AG10803 (cell line): ENCODE measurements around the gene SPSB4.

Source experiments
- DNase-seq: peaks from one replicate; pipeline ENCODE4 v3.0.0; 2010; ENCODE audit warnings: low read depth
- H3K4me3 ChIP-seq: 2 replicates; pipeline ENCODE4 v1.5.1; 2011; ENCODE audit warnings: mild to moderate bottlenecking, low read length, control low read depth
- CTCF ChIP-seq: conservative IDR thresholded peaks from 2 replicates; pipeline ENCODE4 v1.5.1; 2011; ENCODE audit warnings: mild to moderate bottlenecking, low read length, control low read depth, inconsistent platforms

SPSB4 gene

DNA sequence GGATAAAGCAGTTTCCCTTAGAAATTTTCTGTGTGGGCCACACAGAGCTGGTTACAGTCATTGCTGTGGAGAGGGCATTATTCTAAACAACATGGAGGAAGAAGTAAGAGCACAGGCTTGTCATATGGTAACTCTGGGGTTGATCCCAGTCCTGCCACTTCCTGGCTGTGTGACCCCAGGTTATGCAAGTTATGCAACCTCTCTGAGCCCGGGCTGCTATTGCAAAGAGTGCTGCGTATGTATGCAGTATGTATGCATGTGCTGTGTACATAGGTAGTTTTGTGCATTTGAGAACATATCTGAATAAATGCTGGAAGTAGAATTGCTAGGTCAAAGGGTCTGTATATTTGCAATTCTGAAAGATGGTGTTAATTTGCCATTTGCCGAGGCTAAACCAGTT is 9.2 kb downstream of the SPSB4 start:
- no peak for DNase-seq
- no peak overlapping the region for H3K4me3 ChIP-seq
- TF ChIP-seq CTCF: no peak

GRCh38 chr3:141063831-141064230 is 12.7 kb downstream of the SPSB4 start:
- no peak for DNase-seq
- no peak overlapping the region for H3K4me3 ChIP-seq
- TF ChIP-seq CTCF: no peak

DNA sequence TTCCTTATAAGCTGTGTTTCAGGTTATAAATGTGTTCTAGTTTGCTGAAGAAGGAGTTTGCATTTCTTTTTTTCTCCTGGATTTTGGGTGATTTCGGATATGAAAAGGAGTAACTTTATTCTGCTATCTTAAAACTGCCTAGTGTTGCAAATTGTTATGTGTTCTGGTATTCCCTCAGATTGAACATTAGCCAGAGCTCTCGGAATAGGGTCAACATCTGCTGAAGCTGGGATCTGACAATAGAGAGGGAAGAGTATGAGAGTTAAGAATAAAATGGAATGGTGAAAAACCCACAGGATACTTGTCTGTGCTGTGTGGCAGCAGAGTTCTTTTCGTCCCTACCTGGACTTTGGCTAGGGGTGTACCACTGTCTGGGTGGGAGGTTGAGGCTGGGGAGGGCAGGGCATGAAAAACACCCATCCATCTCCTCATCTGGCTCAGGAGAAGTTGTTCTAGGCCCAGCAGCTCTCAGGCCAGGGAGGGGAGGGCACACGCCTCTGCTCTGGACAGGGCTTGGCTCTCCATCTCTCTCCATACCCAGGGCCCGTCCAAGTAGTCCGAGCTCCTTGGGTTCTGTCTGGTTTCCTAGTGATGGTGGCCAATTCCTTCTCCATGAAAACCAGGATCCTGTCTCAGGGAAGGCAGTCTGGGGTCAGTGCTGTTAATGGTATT is 13.2 kb downstream of the SPSB4 start:
- no peak for DNase-seq
- no peak for TF ChIP-seq CTCF

GRCh38 chr3:141065258-141065657 is 14.1 kb downstream of the SPSB4 start:
- no peak overlapping the region for H3K4me3 ChIP-seq
- TF ChIP-seq CTCF: no peak
- no peak for DNase-seq

More for the DNA sequence above, 13.2 kb downstream of the SPSB4 start:
- no peak overlapping the region for H3K4me3 ChIP-seq

GRCh38 chr3:141065841-141066805 is 15.0 kb downstream of the SPSB4 start:
- DNase-seq: no peak
- TF ChIP-seq CTCF: no peak
- no peak overlapping the region for H3K4me3 ChIP-seq

DNA sequence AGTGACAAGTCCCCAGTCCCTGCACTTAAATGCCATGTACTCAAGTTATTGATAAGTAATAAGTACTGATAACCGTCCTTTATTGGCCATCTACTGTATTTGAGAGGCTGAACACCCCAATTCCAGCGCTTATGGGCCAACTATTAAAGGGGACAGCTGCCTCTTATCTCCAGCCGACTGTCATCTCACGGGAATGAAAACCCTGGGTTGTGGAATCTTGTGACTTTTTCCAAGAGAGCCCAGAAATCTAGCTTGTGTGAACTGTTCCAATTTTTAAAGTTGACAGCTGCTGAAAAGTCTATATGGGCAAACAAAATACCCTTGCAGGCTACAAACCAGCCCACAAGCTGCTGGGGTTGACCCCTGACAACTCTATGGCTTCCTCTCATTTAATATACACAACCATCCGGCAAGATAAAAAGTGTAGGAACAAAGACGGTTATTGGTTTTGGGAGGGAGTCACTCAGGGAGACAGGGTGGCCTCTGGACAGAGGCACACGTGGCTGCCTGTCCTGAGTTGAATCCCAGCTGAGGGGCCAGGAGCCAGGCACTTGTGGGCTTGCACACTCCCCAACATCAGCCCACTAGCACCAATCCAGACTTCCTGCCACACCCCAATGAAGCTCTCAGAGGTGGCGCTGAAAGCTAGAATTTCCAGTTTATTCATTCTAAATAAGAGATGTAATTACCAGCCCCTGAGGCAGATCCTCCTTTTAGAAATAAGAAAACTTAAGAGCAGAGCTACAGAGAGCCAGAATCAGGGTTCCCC is 16.2 kb downstream of the SPSB4 start:
- H3K4me3 ChIP-seq: no peak overlapping the region
- TF ChIP-seq CTCF: no peak
- no peak for DNase-seq
